T-helper 22 cell (primary cell): ENCODE data around the gene FYN.

Experiments
- DNase-seq: peaks from one replicate; pipeline ENCODE4 v3.0.0-alpha.2; 2020; ENCODE audit warnings: low read depth

Gene FYN

GRCh38 chr6:111806561-111807497 lies 66.4 kb downstream of the FYN start:
- no peak for DNase-seq

- no peak for DNase-seq
Measured at GRCh38 chr6:111806165-111806547, 67.1 kb downstream of the FYN start.

- DNase-seq, result peak; percentile 27
Measured at GRCh38 chr6:111805511-111806164, 67.6 kb downstream of the FYN start.

GRCh38 chr6:111804627-111805235 lies 68.5 kb downstream of the FYN start:
- peak; percentile 57 for DNase-seq

GRCh38 chr6:111803804-111804203 lies 69.4 kb downstream of the FYN start:
- no peak for DNase-seq

- DNase-seq, result no peak
Measured at GRCh38 chr6:111803371-111803770, 69.9 kb downstream of the FYN start.

GRCh38 chr6:111802720-111803330 lies 70.4 kb downstream of the FYN start:
- DNase-seq, result no peak

GRCh38 chr6:111802015-111802414 lies 71.2 kb downstream of the FYN start:
- DNase-seq, result no peak

GRCh38 chr6:111800821-111801220 lies 72.4 kb downstream of the FYN start:
- DNase-seq, result no peak

GRCh38 chr6:111800259-111800765 lies 72.9 kb downstream of the FYN start:
- no peak for DNase-seq

- DNase-seq, result no peak
Measured at GRCh38 chr6:111799576-111800258, 73.5 kb downstream of the FYN start.

- no peak for DNase-seq
Measured at GRCh38 chr6:111798281-111798725, 74.9 kb downstream of the FYN start.

- no peak for DNase-seq
Measured at GRCh38 chr6:111796310-111796918, 76.8 kb downstream of the FYN start.

GRCh38 chr6:111795558-111795957 lies 77.7 kb downstream of the FYN start:
- no peak for DNase-seq

GRCh38 chr6:111794727-111795452 lies 78.4 kb downstream of the FYN start:
- no peak for DNase-seq

GRCh38 chr6:111794300-111794699 lies 79.0 kb downstream of the FYN start:
- no peak for DNase-seq

- DNase-seq, result no peak
Measured at GRCh38 chr6:111793711-111794111, 79.5 kb downstream of the FYN start.

GRCh38 chr6:111792914-111793700 lies 80.1 kb downstream of the FYN start:
- no peak for DNase-seq

- no peak for DNase-seq
Measured at GRCh38 chr6:111792241-111792640, 81.0 kb downstream of the FYN start.

- no peak for DNase-seq
Measured at GRCh38 chr6:111791415-111791814, 81.8 kb downstream of the FYN start.
